HepG2 (cell line): ENCODE data around the gene MPZL3. TPM values are rescaled to one million over a fixed set of nuclear protein-coding genes. Genes with fewer than 3 reads are reported as not detected.

ENCODE experiments used
- BRD4 ChIP-seq: sonication (generic); formaldehyde crosslinking; IDR thresholded peaks from 2 replicates; pipeline ENCODE4 v1.4.0; 2020; ENCODE audit warnings: missing genetic modification reagents
- CAMTA2 ChIP-seq: sonication (generic); formaldehyde crosslinking; IDR thresholded peaks from 2 replicates; pipeline ENCODE4 v1.4.0; 2020; ENCODE audit warnings: mild to moderate bottlenecking, missing genetic modification reagents, borderline replicate concordance
- FOXC1 ChIP-seq: sonication (generic); formaldehyde crosslinking; IDR thresholded peaks from 2 replicates; pipeline ENCODE4 v1.8.0; 2022; ENCODE audit warnings: mild to moderate bottlenecking, missing genetic modification reagents, borderline replicate concordance
- HOXA9 ChIP-seq: sonication (generic); formaldehyde crosslinking; IDR thresholded peaks from 2 replicates; pipeline ENCODE4 v1.8.1; 2022; ENCODE audit warnings: missing genetic modification reagents, mild to moderate bottlenecking, moderate library complexity, borderline replicate concordance
- KDM2A ChIP-seq: sonication (generic); formaldehyde crosslinking; IDR thresholded peaks from 2 replicates; pipeline ENCODE4 v1.4.0; 2020; ENCODE audit warnings: low read depth, missing genetic modification reagents, borderline replicate concordance
- MAFK ChIP-seq, 2 experiments: IDR thresholded peaks in 1 of 2; conservative IDR thresholded peaks in 1 of 2; 2 replicates each; pipeline ENCODE4 v1.6.1; 2011; ENCODE audit warnings: improper control_type of control experiment in 2 of 2, low read length in 2 of 2
- POLR2AphosphoS2 ChIP-seq: IDR thresholded peaks from 2 replicates; pipeline ENCODE4 v1.6.1; 2011; ENCODE audit warnings: low read depth, low read length, improper control_type of control experiment
- SPEN ChIP-seq: sonication (generic); formaldehyde crosslinking; IDR thresholded peaks from 2 replicates; pipeline ENCODE4 v1.5.1; 2020; ENCODE audit warnings: low read depth, mild to moderate bottlenecking, missing genetic modification reagents
- ZNF263 ChIP-seq: sonication (generic); formaldehyde crosslinking; IDR thresholded peaks from 2 replicates; pipeline ENCODE4 v1.4.0; 2020; ENCODE audit warnings: missing genetic modification reagents
- ZNF317 ChIP-seq: sonication (generic); formaldehyde crosslinking; IDR thresholded peaks from 2 replicates; pipeline ENCODE4 v1.5.0; 2020; ENCODE audit warnings: mild to moderate bottlenecking, missing genetic modification reagents
- ZNF354B ChIP-seq: sonication (generic); formaldehyde crosslinking; IDR thresholded peaks from 2 replicates; pipeline ENCODE4 v1.8.0; 2022; ENCODE audit warnings: mild to moderate bottlenecking, missing genetic modification reagents
- ZNF430 ChIP-seq: sonication (generic); formaldehyde crosslinking; IDR thresholded peaks from 2 replicates; pipeline ENCODE4 v1.9.0; 2021; ENCODE audit warnings: mild to moderate bottlenecking, missing genetic modification reagents
- ZNF563 ChIP-seq: sonication (generic); formaldehyde crosslinking; IDR thresholded peaks from 2 replicates; pipeline ENCODE4 v1.8.0; 2022; ENCODE audit warnings: mild to moderate bottlenecking, moderate library complexity, missing genetic modification reagents
- ZNF572 ChIP-seq: sonication (generic); formaldehyde crosslinking; IDR thresholded peaks from 2 replicates; pipeline ENCODE4 v1.5.1; 2020; ENCODE audit warnings: mild to moderate bottlenecking, missing genetic modification reagents
- ZNF644 ChIP-seq: IDR thresholded peaks from 2 replicates; pipeline ENCODE4 v1.6.1; 2016; ENCODE audit warnings: low read depth
- ZNF746 ChIP-seq: sonication (generic); formaldehyde crosslinking; IDR thresholded peaks from 2 replicates; pipeline ENCODE4 v1.8.0; 2022; ENCODE audit warnings: mild to moderate bottlenecking, missing genetic modification reagents
- ZNF800 ChIP-seq: sonication (generic); formaldehyde crosslinking; IDR thresholded peaks from 2 replicates; pipeline ENCODE4 v1.4.0; 2020; ENCODE audit warnings: missing genetic modification reagents
- ZSCAN12 ChIP-seq: sonication (generic); formaldehyde crosslinking; IDR thresholded peaks from 2 replicates; pipeline ENCODE4 v1.9.0; 2021; ENCODE audit warnings: mild to moderate bottlenecking, missing genetic modification reagents
- polyA plus RNA-seq, 8 experiments: library from polyadenylated mRNA; depleted of rRNA in 3 of 8; stranded (reverse) in 7 of 8; unstranded in 1 of 8; fragments of >200 nt; fragmentation: Illumina TruSeq in 4 of 8; extraction: Trizol in 4 of 8; gene quantifications; 2 replicates each; pipeline versions ENCODE4 v1.2.1 to v1.2.3, GENCODE V29; 2011 to 2016; ENCODE audit warnings: low read depth in 4 of 8, missing spikeins in 1 of 8, mixed read lengths in 1 of 8; ENCODE audit not compliant: insufficient read depth in 1 of 8
- total RNA-seq, 5 experiments: library from RNA; depleted of rRNA; stranded (reverse); fragments of >200 nt; fragmentation: Illumina TruSeq; extraction: Trizol; gene quantifications; 2 replicates each; pipeline ENCODE4 v1.2.3, GENCODE V29; 2016; ENCODE audit warnings: low read depth in 1 of 5
- TF ChIP-seq, protein P1 (sequence below): sonication (generic); formaldehyde crosslinking; conservative IDR thresholded peaks from 2 replicates; pipeline ENCODE4 v1.4.0; 2020; ENCODE audit warnings: missing genetic modification reagents
- TF ChIP-seq, protein P2 (sequence below): sonication (generic); formaldehyde crosslinking; IDR thresholded peaks from 2 replicates; pipeline ENCODE4 v1.5.0; 2020; ENCODE audit warnings: mild to moderate bottlenecking, missing genetic modification reagents, borderline replicate concordance
- TF ChIP-seq, protein P3 (sequence below): sonication (generic); formaldehyde crosslinking; IDR thresholded peaks from 2 replicates; pipeline ENCODE4 v1.4.0; 2020; ENCODE audit warnings: missing genetic modification reagents

The MPZL3 gene
- total and polyA plus RNA-seq, 2 of the 13 experiments (the other 11 are each of a cell fraction or from before 2014, with no cell fraction given): 5.3 to 9.3 TPM

DNA sequence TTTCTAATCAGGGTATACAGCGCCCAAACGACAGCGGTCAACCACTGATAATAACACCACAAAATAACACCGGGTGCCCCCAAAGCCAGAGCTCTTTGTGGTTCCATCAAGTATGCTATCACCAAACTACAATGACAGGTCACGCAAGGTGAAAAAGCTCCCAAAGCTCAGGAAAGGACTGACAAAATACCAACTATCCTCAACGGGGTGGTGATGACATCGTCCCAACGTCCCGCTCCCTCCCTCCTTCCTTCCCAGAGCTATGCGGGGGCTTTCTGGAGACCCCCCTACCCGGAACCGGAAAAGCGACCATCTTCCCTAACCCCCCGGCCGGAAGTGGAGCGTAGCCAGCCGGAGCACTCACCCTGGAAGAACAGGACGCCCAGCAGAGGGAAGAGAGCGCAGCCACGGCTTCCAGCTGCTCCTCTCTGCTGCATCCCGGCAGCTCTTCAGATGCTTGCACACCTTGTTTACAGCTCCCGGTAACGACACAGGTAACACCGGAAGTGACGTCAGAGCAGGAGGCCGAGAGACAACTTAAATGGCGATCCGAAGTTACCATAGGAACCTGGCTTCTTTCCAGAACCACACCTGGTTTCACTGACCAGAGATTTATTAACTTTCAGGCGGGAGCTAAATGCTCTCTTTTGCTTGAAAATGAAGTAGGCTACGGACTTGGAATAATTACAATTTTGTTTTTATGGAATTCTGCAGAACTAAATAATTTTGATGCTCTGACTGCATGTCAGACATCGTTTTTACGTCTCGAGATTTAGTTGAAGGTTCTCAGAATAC lies at the start of gene MPZL3 (continued):
- TF ChIP-seq ZNF263 (CRISPR knock-in tag) (peak; percentile 91), ZNF800 (CRISPR knock-in tag) (no peak), KDM2A (CRISPR knock-in tag) (peak; percentile 86; the same call in 1 of the 2 replicates), ZNF644 (CRISPR knock-in tag) (no peak), ZNF317 (CRISPR knock-in tag) (peak; percentile 46; the same call in 1 of the 2 replicates), POLR2AphosphoS2 (no peak), ZSCAN12 (no peak), ZNF430 (CRISPR knock-in tag) (peak; percentile 35; the same call in 1 of the 2 replicates), ZNF746 (CRISPR knock-in tag) (peak; percentile 65), MAFK (conservative IDR thresholded peaks at IDR 0.05 in 1 of 2, IDR thresholded peaks at IDR 0.05 in 1 of 2; ENCODE audit: low read length in 2 of 2) (no peak), CAMTA2 (CRISPR knock-in tag) (peak; percentile 48; the same call in 1 of the 2 replicates), ZNF563 (CRISPR knock-in tag) (no peak; the same call in 1 of the 2 replicates), SPEN (CRISPR knock-in tag) (peak; percentile 74), BRD4 (CRISPR knock-in tag) (peak; percentile 83; the same call in 1 of the 2 replicates), HOXA9 (peak; percentile 46; the same call in 1 of the 2 replicates), ZNF572 (no peak), ZNF354B (no peak), FOXC1 (peak; percentile 67; the same call in 1 of the 2 replicates)
- TF ChIP-seq, protein P1, sequence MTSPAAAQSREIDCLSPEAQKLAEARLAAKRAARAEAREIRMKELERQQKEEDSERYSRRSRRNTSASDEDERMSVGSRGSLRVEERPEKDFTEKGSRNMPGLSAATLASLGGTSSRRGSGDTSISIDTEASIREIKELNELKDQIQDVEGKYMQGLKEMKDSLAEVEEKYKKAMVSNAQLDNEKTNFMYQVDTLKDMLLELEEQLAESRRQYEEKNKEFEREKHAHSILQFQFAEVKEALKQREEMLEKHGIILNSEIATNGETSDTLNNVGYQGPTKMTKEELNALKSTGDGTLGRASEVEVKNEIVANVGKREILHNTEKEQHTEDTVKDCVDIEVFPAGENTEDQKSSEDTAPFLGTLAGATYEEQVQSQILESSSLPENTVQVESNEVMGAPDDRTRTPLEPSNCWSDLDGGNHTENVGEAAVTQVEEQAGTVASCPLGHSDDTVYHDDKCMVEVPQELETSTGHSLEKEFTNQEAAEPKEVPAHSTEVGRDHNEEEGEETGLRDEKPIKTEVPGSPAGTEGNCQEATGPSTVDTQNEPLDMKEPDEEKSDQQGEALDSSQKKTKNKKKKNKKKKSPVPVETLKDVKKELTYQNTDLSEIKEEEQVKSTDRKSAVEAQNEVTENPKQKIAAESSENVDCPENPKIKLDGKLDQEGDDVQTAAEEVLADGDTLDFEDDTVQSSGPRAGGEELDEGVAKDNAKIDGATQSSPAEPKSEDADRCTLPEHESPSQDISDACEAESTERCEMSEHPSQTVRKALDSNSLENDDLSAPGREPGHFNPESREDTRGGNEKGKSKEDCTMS (CRISPR knock-in tag): no peak
- TF ChIP-seq, protein P2, sequence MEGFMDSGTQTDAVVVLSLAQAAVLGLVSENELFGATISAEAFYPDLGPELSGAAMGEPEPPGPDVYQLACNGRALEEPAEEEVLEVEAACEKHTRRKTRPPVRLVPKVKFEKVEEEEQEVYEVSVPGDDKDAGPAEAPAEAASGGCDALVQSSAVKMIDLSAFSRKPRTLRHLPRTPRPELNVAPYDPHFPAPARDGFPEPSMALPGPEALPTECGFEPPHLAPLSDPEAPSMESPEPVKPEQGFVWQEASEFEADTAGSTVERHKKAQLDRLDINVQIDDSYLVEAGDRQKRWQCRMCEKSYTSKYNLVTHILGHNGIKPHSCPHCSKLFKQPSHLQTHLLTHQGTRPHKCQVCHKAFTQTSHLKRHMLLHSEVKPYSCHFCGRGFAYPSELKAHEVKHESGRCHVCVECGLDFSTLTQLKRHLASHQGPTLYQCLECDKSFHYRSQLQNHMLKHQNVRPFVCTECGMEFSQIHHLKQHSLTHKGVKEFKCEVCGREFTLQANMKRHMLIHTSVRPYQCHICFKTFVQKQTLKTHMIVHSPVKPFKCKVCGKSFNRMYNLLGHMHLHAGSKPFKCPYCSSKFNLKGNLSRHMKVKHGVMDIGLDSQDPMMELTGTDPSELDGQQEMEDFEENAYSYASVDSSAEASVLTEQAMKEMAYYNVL: peak; percentile 61; the same call in 1 of the 2 replicates
- TF ChIP-seq, protein P3, sequence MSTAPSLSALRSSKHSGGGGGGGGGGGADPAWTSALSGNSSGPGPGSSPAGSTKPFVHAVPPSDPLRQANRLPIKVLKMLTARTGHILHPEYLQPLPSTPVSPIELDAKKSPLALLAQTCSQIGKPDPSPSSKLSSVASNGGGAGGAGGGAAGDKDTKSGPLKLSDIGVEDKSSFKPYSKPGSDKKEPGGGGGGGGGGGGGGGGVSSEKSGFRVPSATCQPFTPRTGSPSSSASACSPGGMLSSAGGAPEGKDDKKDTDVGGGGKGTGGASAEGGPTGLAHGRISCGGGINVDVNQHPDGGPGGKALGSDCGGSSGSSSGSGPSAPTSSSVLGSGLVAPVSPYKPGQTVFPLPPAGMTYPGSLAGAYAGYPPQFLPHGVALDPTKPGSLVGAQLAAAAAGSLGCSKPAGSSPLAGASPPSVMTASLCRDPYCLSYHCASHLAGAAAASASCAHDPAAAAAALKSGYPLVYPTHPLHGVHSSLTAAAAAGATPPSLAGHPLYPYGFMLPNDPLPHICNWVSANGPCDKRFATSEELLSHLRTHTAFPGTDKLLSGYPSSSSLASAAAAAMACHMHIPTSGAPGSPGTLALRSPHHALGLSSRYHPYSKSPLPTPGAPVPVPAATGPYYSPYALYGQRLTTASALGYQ (CRISPR knock-in tag): no peak
